Measurements from ENCODE around the gene PARVB. TPM values are rescaled to one million over a fixed set of nuclear protein-coding genes. Genes with fewer than 3 reads are reported as not detected.

PARVB gene
- total and polyA plus RNA-seq, 2 donors (not counting 3 experiments of a cell fraction or from before 2014, with no cell fraction given): 155 to 162 TPM

GRCh38 chr22:44028091-44028490, 4.0 kb downstream of the PARVB start:
- peak; percentile 33 for FAIRE-seq
- H4K20me1 ChIP-seq (replicated peaks; ENCODE audit: control insufficient read depth, extremely low read depth, insufficient read depth, low read length): no peaks in the 10 kb centered on the region
- no peak overlapping the region for H3K4me2 ChIP-seq (ENCODE audit: insufficient read depth, low read length)
- intact Hi-C loops (cut with micrococcal nuclease) (loop anchor here (5.0 to 10.0 kb wide), 2 partner anchors 39 to 1287 kb away; no protein-coding TSS in a partner anchor), dilution Hi-C loops (cut with MboI; ENCODE audit: extremely low pct_ligation_motif_present, low sequenced_read_pairs) (no loop called here)
- no peak overlapping the region for H2AFZ ChIP-seq (ENCODE audit: low read depth, low read length)
- H3K9me3 ChIP-seq (replicated peaks; ENCODE audit: control insufficient read depth, insufficient read depth, low read length): no peaks in the 10 kb centered on the region
- peaks cover 0 to under 1% of the 10 kb centered on the region in 2 experiments for H3K36me3 ChIP-seq (ENCODE audit: control insufficient read depth in 2 of 2, extremely low read depth in 1 of 2, insufficient read depth in 2 of 2, low read length in 2 of 2)
- no peak for DNase-seq (ENCODE audit: low read depth, low spot score)
- no peaks in the 10 kb centered on the region for H3K27me3 ChIP-seq (ENCODE audit: control insufficient read depth in 2 of 2, insufficient read depth in 2 of 2, low read length in 2 of 2)
- H3K9me1 ChIP-seq (replicated peaks; ENCODE audit: control insufficient read depth, extremely low read depth, insufficient read depth, low read length): no peaks in the 10 kb centered on the region
- no peak overlapping the region for H3K9ac ChIP-seq (replicated peaks; ENCODE audit: extremely low read depth, insufficient read depth, low read length)
- POLR2A ChIA-PET: interaction anchor here (1.2 kb wide), 1 partner anchor 9 kb away, joined by 3 read pairs; no protein-coding TSS in a partner anchor
- peaks cover 78% of the 10 kb centered on the region for H3K79me2 ChIP-seq (ENCODE audit: control insufficient read depth, insufficient read depth, low read length)
- H3K27ac ChIP-seq (ENCODE audit: insufficient read depth, low read depth, low read length): peak overlapping the region; percentile 14
- peaks cover 59% of the 10 kb centered on the region for H3K4me1 ChIP-seq (ENCODE audit: control insufficient read depth, extremely low read depth, insufficient read depth, low read length)
- BruUV-seq (replicated peaks): no TSS peak
- CTCF ChIA-PET: interaction anchor here (1.4 to 2.5 kb wide), 3 partner anchors 23 to 53 kb away, joined by 4 to 11 read pairs (median 7); no protein-coding TSS in a partner anchor
- no peak for TF ChIP-seq POLR2AphosphoS5 (IDR thresholded peaks at IDR 0.05; ENCODE audit: insufficient read depth, low read depth, low read length)
- no peak for TF ChIP-seq POLR2A (IDR thresholded peaks at IDR 0.05; ENCODE audit: low read depth, low read length)
- TF ChIP-seq CTCF (IDR thresholded peaks at IDR 0.05; ENCODE audit: extremely low read depth in 1 of 2, insufficient read depth in 1 of 2, low read depth in 1 of 2, low read length in 2 of 2): no peak
- no peak for TF ChIP-seq MAX (IDR thresholded peaks at IDR 0.05; ENCODE audit: insufficient read depth, insufficient read length)
- TF ChIP-seq GATA2 (IDR thresholded peaks at IDR 0.05; ENCODE audit: insufficient read depth, insufficient read length, low read depth, low read length): no peak
- no peak for TF ChIP-seq FOS (IDR thresholded peaks at IDR 0.05; ENCODE audit: borderline replicate concordance, insufficient read depth, low read length)
- TF ChIP-seq JUN (IDR thresholded peaks at IDR 0.05; ENCODE audit: borderline replicate concordance, insufficient read depth, insufficient read length, low read depth): no peak
- no peak overlapping the region for H3K4me3 ChIP-seq (replicated peaks in 1 of 3; ENCODE audit: insufficient read depth in 1 of 3, low read depth in 1 of 3, low read length in 3 of 3)

Measured in endothelial cell of umbilical vein (primary cell).